Hippocampal formation (tissue), 2 donors: ENCODE measurements around the gene TRIM28.
A peak's percentile ranks its signal among the peaks of the same experiment; 100 is the strongest.
"Not testable (repeated sequence)": the region's sequence is repeated elsewhere in the genome, so short reads cannot be mapped to it uniquely, and the experiment has no call there.

Source experiments
- DNase-seq, 2 donors: peaks; one replicate each; lab custom pipeline; 2025; lab: John Stamatoyannopoulos, UW

The TRIM28 gene

DNA sequence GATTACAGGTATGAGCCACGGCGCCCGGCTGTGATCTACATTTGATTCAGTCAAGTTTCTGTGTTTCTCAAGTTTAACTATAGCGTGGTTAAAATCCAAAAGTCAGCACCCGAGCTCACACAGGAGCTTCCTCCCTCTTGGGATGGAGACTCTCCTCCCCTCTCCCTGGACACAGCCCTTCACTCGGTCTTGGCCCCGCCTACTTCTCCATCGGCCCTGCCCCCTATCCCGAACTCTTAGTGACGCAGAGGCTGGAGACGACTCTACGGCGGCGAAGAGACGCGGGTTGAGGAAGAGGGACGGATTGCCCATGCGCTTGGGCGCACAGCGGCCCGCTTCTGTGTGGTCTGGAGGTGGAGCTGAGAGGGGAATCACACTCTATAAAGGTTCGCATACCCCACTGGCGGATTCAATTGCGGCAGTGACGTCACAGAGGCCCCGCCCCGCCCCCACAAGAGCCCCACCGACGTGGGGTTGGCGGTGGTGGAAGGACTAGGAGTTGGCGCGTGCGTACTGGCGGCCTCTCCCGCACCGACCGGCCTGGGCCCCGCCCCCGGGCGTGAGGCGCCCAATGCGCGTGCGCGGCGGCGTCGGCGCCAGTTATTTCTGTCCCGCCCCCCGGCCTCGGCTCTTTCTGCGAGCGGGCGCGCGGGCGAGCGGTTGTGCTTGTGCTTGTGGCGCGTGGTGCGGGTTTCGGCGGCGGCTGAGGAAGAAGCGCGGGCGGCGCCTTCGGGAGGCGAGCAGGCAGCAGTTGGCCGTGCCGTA is at the start of gene TRIM28:
TSS of gene TRIM28 (plus strand) at position 239 of the 765 bp plus-strand sequence. CDS start 694 bp downstream, outside the sequence.
- no peak for DNase-seq

DNA sequence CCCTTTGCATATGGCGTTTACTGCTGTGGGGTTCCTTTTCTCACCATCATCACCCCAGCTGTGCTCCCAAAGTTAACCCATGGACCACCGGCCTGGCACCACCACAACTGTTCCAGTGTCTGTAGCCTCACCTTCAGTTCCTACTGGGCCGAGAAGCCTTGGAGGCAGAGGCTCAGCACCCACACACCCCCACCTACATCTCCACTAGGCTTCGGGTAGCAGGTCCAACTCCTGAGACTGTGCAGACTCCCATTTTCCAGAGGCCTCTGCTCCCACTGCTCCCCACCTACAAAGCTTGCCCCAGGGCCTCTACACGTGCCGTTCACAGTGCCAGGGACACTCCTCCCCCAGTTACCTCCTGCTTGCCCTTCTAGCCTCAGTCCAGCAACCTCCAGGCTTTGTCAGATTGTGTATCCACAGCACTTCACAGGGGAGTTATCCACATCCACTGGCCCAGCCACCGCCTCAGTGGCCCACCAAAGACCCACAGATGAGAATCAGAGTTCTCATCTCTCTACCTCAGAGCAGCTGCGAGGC is 46.2 kb upstream of the TRIM28 start:
- DNase-seq, result no peak

GRCh38 chr19:58498316-58499020 is 45.4 kb upstream of the TRIM28 start:
- DNase-seq, result no peak

GRCh38 chr19:58499021-58499927 is 44.6 kb upstream of the TRIM28 start:
- DNase-seq, result peak; percentile 98 to 99

DNA sequence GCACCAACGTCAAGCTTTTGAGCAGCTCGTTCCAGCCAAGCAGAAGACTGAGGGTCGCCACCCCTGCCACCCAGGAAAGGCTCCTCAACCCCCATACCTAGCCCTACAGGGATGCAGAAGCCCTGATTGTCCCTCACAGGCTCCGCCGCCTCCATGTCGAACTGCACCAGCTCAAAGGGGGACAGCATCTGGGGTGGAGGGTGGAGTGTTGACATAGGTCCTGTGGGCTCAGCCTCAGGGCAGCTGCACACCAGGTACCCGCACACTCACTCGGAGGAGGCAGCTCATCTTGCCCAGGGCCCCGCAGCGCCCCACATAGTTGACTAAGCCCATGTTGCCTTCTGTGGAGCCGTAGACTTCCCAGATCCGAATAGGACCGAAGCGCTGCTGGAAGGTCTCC is 43.6 kb upstream of the TRIM28 start:
- no peak for DNase-seq

DNA sequence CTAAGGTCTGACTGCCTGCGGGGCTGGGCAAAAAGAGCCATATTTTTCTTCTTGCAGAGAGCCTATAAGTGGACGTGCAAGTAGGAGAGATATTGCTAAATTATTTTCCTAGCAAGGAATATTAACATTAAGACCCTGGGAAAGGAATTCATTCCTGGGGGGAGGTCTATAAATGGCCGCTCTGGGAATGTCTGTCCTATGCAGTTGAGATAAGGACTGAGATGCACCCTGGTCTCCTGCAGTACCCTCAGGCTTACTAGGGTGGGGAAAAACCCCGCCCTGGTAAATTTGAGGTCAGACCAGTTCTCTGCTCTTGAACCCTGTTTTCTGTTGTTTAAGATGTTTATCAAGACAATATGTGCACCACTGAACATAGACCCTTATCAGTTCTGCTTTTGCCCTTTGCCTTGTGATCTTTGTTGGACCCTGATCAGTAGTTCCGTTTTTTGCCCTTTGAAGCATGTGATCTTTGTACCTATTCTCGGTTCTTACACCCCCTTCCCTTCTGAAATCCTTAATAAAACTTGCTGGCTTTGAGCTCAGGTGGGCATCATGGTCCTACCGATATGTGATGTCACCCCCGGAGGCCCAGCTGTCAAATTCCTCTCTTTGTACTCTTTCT is 36.2 kb upstream of the TRIM28 start:
- DNase-seq, result not testable (repeated sequence)

DNA sequence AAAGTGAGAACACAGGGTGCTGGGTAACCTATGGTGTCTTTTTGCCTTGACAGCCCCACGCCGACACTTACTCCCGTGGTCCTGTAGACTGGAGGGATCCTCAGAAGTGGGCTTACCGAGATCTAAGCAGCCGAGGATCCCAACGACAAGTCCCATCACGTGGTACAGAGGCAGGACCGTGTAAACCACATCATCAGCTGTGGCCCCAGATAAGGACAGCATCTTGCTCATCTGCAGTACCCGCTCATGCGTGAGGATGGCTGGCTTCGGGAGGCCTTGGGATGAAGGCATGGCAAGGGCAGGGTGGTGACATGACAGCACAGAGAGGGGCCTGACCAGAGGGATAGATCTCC is 34.2 kb upstream of the TRIM28 start:
- DNase-seq, result no peak

DNA sequence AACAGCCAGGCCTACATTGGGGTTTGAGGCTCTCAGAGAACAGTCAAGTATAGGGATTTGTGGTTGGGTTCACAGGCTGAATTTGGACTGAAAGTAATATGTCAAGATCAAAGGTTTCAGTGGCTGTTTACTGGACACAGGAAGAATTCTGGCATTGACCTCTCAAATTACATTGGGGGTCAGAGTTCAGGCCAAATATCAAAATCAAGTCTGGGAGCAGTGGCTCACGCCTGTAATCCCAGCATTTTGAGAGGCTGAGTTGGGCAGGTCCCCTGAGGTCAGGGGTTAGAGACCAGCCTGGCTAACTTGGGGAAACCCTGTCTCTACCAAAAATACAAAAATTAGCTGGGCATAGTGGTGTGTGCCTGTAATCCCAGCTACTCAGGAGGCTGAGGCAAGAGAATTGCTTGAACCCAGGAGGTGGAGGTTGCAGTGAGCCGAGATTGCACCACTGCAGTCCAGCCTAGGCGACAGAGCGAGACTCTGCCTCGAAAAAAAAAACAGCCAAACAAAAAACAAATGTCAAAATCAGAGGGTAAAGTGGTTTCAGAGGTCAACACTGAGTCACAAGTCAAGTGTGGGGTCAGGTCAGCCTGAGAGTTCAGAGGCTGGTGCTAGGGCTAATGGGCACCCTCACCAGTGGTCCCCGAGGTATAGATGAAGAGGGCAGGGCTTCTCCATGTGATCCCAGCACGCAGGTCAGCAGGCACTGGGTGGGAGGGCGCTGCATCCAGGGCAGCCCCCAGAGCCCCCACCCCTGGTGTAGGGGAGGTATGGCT is 33.6 kb upstream of the TRIM28 start:
- no peak for DNase-seq

GRCh38 chr19:58511353-58512208 is 32.3 kb upstream of the TRIM28 start, which contains the start of gene SLC27A5:
TSS of gene SLC27A5 (minus strand) at chr19:58511992. CDS start at chr19:58511955, 37 bp downstream.
- no peak for DNase-seq

DNA sequence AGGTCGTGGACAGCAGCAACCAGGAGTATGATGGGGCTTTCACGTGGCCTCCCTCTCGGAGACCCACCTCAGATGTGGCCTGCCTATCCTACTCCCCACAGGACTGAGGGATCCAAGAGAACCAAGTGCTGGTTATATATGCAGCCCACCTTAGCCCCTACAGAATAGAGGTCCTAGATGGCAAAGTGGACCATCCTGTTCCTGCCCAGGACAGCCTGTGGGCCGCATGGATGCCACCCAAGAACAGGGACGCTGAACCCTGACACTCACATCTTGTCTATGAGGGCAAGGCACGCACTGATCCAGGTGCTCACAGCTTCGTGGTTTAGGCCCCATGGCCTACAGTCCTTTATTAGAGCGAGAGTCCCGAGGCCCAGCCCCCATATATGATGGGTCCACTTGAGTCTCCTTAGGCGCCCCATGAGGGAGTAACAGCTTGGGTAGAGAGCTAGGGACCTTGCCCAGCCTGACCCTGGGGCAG is 30.6 kb upstream of the TRIM28 start:
- DNase-seq, result no peak

GRCh38 chr19:58513694-58514563 is 29.9 kb upstream of the TRIM28 start:
- DNase-seq, result peak; percentile 26 to 63

GRCh38 chr19:58514564-58515022 is 29.3 kb upstream of the TRIM28 start:
- DNase-seq, result no peak

DNA sequence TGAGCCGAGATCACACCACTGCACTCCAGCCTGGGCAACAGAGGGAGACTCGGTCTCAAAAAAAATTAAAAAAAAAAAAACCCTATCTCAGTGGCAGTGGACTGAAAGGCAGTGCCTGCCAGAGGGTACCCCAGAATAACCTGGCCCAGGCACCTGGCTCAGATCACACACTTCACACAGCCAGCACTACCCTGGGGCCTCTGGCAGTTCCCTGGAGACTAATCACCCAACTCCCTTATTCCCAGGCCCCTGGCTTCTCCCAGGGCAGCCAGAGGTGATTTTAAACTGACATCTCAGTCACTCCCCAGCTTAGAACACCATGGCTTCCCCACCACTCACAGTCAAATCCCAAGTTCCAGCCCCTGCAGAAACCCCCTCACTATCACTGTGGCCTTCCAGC is 28.6 kb upstream of the TRIM28 start:
- no peak for DNase-seq

DNA sequence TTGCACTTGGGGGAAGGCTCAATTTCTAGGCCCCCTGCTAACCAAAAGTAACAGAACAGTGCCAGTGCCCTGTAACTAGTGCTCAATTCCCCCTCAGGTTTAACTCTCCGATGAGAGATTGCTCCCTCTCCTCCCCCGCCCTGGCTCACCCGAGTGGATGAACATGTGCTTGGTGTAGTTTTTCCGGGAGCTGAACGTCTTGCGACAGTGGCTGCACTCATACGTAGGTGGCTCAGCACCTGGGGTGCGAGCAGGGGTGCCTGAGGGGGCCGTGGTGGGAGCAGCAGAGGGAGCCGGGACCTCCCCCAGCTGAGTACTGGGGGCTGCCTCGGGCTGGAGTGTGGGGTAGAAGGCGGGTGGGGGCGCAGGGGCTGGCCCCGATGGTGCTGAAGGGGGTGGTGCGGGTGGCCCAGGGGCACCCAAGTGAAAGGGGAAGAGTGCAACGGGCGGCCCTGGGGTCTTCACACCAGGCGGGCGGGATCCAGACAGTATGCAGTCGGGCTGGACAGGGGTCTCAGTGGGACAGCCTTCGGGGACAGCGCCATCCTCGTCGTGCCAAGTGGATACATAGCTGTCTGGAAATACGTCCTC is 27.5 kb upstream of the TRIM28 start:
- DNase-seq, result no peak

- no peak for DNase-seq
These were observed 26.7 kb upstream of the TRIM28 start for GRCh38 chr19:58516964-58517833.

DNA sequence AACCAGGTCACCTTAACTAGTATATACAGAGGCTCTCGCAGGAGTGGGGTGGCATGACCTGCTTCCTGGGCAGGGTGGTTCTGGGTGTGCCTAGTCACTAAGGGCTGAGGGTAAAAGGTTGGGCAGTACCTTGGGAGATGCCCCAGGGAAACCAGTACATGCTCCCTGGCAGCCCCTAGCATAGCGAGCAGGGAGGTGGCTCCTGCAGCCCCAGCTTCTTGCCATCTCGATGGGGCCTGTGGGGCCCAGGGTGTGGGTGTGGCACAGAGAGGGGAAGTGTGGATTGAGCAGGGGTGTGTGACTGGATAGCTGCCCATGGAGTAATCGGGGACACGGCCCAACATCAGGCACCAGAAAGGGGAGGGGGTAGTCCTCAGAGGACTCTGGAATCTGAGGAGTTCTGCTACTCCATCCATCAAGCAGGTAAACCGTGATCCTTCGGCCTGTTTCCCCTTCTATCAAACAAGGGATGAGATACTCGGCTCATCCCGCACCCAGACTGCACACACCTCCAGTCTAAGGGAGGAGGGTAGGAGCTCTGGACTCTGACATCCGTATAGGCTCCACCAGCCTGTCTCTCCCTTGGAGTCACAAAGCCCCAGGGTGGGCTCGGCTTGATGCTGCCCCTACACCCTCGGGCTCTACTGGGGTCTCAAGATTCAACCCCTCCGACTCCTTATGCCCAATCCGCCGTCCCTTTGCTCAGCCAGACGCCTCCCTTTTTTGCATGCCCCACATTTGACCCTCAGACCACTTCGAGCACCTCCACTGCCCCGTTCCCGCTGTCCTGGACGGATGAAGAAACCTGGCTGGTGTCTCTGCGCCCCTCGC is 25.4 kb upstream of the TRIM28 start:
- no peak for DNase-seq

DNA sequence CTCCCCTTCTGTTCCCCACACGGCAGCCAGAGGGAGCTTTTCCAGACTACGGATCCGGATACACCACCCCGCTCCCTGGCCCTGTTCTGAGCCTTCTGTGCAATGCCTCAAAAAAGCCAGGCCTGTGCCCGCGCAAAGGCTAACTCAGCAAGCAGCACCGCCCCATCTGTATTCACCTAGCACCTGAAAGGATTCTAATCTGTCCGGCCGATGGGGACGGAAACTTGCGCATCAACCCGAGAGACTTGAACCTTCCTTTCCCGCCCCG is 24.8 kb upstream of the TRIM28 start:
- DNase-seq, result peak; percentile 51 to 72
